K562 (cell line): ENCODE measurements around the gene MAN1A1. TPM values are rescaled to one million over a fixed set of nuclear protein-coding genes. Genes with fewer than 3 reads are reported as not detected.

Experiments used
- CREB1 ChIP-seq, 2 experiments: sonication (generic) in 1 of 2; formaldehyde crosslinking in 1 of 2; IDR thresholded peaks; 2 replicates each; pipeline versions ENCODE4 v1.6.1 to v1.8.0; 2012 to 2022; ENCODE audit warnings: inconsistent platforms in 1 of 2, mild to moderate bottlenecking in 1 of 2, missing genetic modification reagents in 1 of 2, moderate library complexity in 1 of 2
- GTF2F1 ChIP-seq: IDR thresholded peaks from 2 replicates; pipeline ENCODE4 v1.6.1; 2011; ENCODE audit warnings: low read depth, low read length, improper control_type of control experiment
- HDGF ChIP-seq: fragments of 450-650 bp; IDR thresholded peaks from 2 replicates; pipeline ENCODE4 v1.6.1; 2016
- NFIC ChIP-seq: fragments of 450-650 bp; IDR thresholded peaks from 2 replicates; pipeline ENCODE4 v1.6.1; 2017; ENCODE audit warnings: mild to moderate bottlenecking, inconsistent platforms
- SMC3 ChIP-seq: conservative IDR thresholded peaks from 2 replicates; pipeline ENCODE4 v1.6.1; 2011; ENCODE audit warnings: low read depth, low read length, improper control_type of control experiment; ENCODE audit not compliant: insufficient read depth
- ZNF24 ChIP-seq: fragments of 450-650 bp; IDR thresholded peaks from 2 replicates; pipeline ENCODE4 v1.6.1; 2016
- ZNF384 ChIP-seq: IDR thresholded peaks from 2 replicates; pipeline ENCODE4 v1.6.1; 2012; ENCODE audit warnings: low read depth, low read length, improper control_type of control experiment
- polyA plus RNA-seq, 8 experiments: library from polyadenylated mRNA; depleted of rRNA in 4 of 8; stranded (reverse) in 5 of 8; unstranded in 3 of 8; fragments of >200 nt; fragmentation: Nextera tagmentation in 2 of 8; fragmentation: Illumina TruSeq in 1 of 8; extraction: Ambion mirVana in 2 of 8; extraction: Trizol in 1 of 8; gene quantifications; 2 replicates each; pipeline versions ENCODE4 v1.2.1 to v1.2.3, GENCODE V29; 2011 to 2014; ENCODE audit warnings: inconsistent platforms in 1 of 8, missing spikeins in 1 of 8
- total RNA-seq, 7 experiments: library from RNA; depleted of rRNA in 6 of 7; stranded (reverse); fragments of >200 nt in 6 of 7; fragmentation: Illumina TruSeq in 2 of 7; extraction: Trizol in 2 of 7; gene quantifications; 2 replicates each; pipeline versions ENCODE4 v1.2.1 to v1.2.3, GENCODE V29; 2011 to 2021; ENCODE audit warnings: low replicate concordance in 1 of 7
- TF ChIP-seq, protein P1 (sequence below), 2 experiments: fragments of 450-650 bp; formaldehyde crosslinking in 1 of 2; IDR thresholded peaks; 2 replicates each; pipeline versions ENCODE4 v1.4.0 to v1.6.1; 2014 to 2020; ENCODE audit warnings: mild to moderate bottlenecking in 2 of 2, borderline replicate concordance in 1 of 2, low read depth in 1 of 2
- TF ChIP-seq, protein P2 (sequence below), 3 experiments: IDR thresholded peaks in 2 of 3; conservative IDR thresholded peaks in 1 of 3; 2 replicates each; pipeline ENCODE4 v1.5.1; 2011 to 2012; ENCODE audit warnings: low read length in 3 of 3, mild to moderate bottlenecking in 3 of 3, control low read depth in 2 of 3, improper control_type of control experiment in 1 of 3, inconsistent platforms in 1 of 3, low read depth in 1 of 3, mixed read lengths in 1 of 3, moderate library complexity in 1 of 3; ENCODE audit not compliant: insufficient read depth in 2 of 3
- TF ChIP-seq, protein P3 (sequence below): IDR thresholded peaks from 2 replicates; pipeline ENCODE4 v1.6.1; 2012; ENCODE audit warnings: low read depth, low read length, improper control_type of control experiment, borderline replicate concordance
- TF ChIP-seq, protein P4 (sequence below): fragments of 450-650 bp; conservative IDR thresholded peaks from 2 replicates; pipeline ENCODE4 v1.6.1; 2016; ENCODE audit warnings: missing genetic modification characterization, low read depth, mild to moderate bottlenecking, missing compliant biosample characterization, moderate library complexity

MAN1A1 gene
- total and polyA plus RNA-seq, 9 of the 15 experiments (the other 6 are each of a cell fraction or from before 2014, with no cell fraction given): 24.5 to 78.4 (median 59.7) TPM

DNA sequence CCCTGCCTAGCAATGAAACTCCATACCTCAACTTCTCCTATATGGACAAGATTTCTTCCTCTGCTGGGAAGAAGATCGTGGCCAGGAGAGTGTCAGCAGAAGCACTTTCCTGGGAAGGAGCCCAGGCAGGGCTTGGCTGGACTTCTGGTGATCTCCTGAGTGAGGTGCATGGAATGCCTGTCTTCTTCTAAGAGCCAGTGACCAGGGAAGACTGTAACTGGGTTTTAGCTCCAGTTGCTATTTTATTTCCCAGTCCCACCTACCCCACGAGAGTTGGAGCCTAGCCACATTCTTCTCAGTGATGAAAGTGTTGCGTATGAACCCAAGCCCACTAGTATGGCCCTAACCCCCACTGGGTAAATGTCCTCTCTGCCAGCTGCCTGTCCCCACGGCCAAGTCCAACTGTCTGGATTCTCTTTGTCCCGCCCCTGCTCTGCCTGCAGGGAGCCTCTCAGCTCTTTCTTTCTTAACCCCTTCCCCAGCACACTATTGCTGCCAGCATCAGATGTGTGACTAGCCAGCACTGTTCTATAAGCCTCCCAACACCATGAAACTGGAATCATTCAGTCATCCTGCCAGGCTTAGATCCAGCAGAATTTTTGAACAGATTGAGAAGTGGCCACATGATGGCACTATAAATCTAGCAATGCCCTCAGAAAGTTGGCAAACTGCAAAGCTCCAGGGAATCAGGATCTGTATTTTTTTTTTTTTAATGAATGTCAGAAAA lies 201.3 kb downstream of the MAN1A1 start (continued):
- TF ChIP-seq ZNF24 (peak; percentile 56; the same call in 1 of the 2 replicates), ZNF384 (peak; percentile 83), GTF2F1 (no peak), CREB1 (IDR thresholded peaks at IDR 0.05) (0 out of 2 replicates have a peak, but pooled peaks have one; percentile 13), CREB1 (CRISPR knock-in tag; IDR thresholded peaks at IDR 0.05) (no peak), HDGF (no peak), SMC3 (peak; percentile 43; the same call in 1 of the 2 replicates), NFIC (peak; percentile 67)
- TF ChIP-seq, protein P1, sequence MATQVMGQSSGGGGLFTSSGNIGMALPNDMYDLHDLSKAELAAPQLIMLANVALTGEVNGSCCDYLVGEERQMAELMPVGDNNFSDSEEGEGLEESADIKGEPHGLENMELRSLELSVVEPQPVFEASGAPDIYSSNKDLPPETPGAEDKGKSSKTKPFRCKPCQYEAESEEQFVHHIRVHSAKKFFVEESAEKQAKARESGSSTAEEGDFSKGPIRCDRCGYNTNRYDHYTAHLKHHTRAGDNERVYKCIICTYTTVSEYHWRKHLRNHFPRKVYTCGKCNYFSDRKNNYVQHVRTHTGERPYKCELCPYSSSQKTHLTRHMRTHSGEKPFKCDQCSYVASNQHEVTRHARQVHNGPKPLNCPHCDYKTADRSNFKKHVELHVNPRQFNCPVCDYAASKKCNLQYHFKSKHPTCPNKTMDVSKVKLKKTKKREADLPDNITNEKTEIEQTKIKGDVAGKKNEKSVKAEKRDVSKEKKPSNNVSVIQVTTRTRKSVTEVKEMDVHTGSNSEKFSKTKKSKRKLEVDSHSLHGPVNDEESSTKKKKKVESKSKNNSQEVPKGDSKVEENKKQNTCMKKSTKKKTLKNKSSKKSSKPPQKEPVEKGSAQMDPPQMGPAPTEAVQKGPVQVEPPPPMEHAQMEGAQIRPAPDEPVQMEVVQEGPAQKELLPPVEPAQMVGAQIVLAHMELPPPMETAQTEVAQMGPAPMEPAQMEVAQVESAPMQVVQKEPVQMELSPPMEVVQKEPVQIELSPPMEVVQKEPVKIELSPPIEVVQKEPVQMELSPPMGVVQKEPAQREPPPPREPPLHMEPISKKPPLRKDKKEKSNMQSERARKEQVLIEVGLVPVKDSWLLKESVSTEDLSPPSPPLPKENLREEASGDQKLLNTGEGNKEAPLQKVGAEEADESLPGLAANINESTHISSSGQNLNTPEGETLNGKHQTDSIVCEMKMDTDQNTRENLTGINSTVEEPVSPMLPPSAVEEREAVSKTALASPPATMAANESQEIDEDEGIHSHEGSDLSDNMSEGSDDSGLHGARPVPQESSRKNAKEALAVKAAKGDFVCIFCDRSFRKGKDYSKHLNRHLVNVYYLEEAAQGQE (IDR thresholded peaks at IDR 0.05; ENCODE audit: borderline replicate concordance): peak; percentile 68; the same call in 1 of the 2 replicates
- TF ChIP-seq, protein P1 (CRISPR knock-in tag; IDR thresholded peaks at IDR 0.05; ENCODE audit: low read depth): no peak
- TF ChIP-seq, protein P2, sequence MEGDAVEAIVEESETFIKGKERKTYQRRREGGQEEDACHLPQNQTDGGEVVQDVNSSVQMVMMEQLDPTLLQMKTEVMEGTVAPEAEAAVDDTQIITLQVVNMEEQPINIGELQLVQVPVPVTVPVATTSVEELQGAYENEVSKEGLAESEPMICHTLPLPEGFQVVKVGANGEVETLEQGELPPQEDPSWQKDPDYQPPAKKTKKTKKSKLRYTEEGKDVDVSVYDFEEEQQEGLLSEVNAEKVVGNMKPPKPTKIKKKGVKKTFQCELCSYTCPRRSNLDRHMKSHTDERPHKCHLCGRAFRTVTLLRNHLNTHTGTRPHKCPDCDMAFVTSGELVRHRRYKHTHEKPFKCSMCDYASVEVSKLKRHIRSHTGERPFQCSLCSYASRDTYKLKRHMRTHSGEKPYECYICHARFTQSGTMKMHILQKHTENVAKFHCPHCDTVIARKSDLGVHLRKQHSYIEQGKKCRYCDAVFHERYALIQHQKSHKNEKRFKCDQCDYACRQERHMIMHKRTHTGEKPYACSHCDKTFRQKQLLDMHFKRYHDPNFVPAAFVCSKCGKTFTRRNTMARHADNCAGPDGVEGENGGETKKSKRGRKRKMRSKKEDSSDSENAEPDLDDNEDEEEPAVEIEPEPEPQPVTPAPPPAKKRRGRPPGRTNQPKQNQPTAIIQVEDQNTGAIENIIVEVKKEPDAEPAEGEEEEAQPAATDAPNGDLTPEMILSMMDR (IDR thresholded peaks at IDR 0.05 in 2 of 3, conservative IDR thresholded peaks at IDR 0.05 in 1 of 3; ENCODE audit: insufficient read depth in 2 of 3, low read depth in 1 of 3, low read length in 3 of 3): peak; percentile 44 to 69 (median 52); a peak in 5 of 6 replicates
- TF ChIP-seq, protein P3, sequence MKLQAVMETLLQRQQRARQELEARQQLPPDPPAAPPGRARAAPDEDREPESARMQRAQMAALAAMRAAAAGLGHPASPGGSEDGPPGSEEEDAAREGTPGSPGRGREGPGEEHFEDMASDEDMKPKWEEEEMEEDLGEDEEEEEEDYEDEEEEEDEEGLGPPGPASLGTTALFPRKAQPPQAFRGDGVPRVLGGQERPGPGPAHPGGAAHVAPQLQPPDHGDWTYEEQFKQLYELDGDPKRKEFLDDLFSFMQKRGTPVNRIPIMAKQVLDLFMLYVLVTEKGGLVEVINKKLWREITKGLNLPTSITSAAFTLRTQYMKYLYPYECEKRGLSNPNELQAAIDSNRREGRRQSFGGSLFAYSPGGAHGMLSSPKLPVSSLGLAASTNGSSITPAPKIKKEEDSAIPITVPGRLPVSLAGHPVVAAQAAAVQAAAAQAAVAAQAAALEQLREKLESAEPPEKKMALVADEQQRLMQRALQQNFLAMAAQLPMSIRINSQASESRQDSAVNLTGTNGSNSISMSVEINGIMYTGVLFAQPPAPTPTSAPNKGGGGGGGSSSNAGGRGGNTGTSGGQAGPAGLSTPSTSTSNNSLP: 0 out of 2 replicates have a peak, but pooled peaks have one; percentile 43
- TF ChIP-seq, protein P4, sequence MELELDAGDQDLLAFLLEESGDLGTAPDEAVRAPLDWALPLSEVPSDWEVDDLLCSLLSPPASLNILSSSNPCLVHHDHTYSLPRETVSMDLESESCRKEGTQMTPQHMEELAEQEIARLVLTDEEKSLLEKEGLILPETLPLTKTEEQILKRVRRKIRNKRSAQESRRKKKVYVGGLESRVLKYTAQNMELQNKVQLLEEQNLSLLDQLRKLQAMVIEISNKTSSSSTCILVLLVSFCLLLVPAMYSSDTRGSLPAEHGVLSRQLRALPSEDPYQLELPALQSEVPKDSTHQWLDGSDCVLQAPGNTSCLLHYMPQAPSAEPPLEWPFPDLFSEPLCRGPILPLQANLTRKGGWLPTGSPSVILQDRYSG: 0 out of 2 replicates have a peak, but pooled peaks have one; percentile 27
